ENCODE data around the gene NAALADL2.
"Not testable (repeated sequence)": the region's sequence is repeated elsewhere in the genome, so short reads cannot be mapped to it uniquely, and the experiment has no call there.

GRCh38 chr3:175371187-175371586 is 512.1 kb downstream of the NAALADL2 start:
- TF ChIP-seq, protein P1, sequence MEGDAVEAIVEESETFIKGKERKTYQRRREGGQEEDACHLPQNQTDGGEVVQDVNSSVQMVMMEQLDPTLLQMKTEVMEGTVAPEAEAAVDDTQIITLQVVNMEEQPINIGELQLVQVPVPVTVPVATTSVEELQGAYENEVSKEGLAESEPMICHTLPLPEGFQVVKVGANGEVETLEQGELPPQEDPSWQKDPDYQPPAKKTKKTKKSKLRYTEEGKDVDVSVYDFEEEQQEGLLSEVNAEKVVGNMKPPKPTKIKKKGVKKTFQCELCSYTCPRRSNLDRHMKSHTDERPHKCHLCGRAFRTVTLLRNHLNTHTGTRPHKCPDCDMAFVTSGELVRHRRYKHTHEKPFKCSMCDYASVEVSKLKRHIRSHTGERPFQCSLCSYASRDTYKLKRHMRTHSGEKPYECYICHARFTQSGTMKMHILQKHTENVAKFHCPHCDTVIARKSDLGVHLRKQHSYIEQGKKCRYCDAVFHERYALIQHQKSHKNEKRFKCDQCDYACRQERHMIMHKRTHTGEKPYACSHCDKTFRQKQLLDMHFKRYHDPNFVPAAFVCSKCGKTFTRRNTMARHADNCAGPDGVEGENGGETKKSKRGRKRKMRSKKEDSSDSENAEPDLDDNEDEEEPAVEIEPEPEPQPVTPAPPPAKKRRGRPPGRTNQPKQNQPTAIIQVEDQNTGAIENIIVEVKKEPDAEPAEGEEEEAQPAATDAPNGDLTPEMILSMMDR (conservative IDR thresholded peaks at IDR 0.05) = not testable (repeated sequence)
- TF ChIP-seq ZFX (IDR thresholded peaks at IDR 0.05) = not testable (repeated sequence)
